ENCODE data around the gene SAP30BP.

DNA sequence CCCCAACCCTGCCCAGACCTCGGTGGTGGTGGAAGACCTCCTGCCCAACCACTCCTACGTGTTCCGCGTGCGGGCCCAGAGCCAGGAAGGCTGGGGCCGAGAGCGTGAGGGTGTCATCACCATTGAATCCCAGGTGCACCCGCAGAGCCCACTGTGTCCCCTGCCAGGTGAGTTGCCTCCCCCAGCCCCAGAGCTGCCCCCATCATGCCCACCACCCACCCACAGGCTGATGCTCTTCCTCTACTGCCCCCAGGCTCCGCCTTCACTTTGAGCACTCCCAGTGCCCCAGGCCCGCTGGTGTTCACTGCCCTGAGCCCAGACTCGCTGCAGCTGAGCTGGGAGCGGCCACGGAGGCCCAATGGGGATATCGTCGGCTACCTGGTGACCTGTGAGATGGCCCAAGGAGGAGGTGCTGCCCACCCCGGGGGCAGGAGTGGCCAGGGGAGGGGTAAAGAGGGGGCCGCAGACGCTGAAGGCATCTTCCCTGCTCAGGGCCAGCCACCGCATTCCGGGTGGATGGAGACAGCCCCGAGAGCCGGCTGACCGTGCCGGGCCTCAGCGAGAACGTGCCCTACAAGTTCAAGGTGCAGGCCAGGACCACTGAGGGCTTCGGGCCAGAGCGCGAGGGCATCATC, 89.4 kb downstream of the SAP30BP start:
- TF ChIP-seq EZH2 (IDR thresholded peaks at IDR 0.05; ENCODE audit: borderline replicate concordance, insufficient read depth, low read depth, low read length, poor library complexity, severe bottlenecking) (no peak), CTCF (IDR thresholded peaks at IDR 0.05) (no peak)
